ENCODE data around the gene WDR26.
"Not testable (repeated sequence)": the region's sequence is repeated elsewhere in the genome, so short reads cannot be mapped to it uniquely, and the experiment has no call there.

WDR26 gene

GRCh38 chr1:224481601-224482000, 47.0 kb upstream of the WDR26 start (continued):
- no peak for TF ChIP-seq ZNF565 (CRISPR knock-in tag; conservative IDR thresholded peaks at IDR 0.05; ENCODE audit: low read depth)
- TF ChIP-seq ZNF8 (CRISPR knock-in tag; IDR thresholded peaks at IDR 0.05): no peak
- no peak for TF ChIP-seq ISL1 (CRISPR knock-in tag; IDR thresholded peaks at IDR 0.05)

GRCh38 chr1:224480888-224481459, 46.4 kb upstream of the WDR26 start:
- not testable (repeated sequence) for ATAC-seq

- not testable (repeated sequence) for ATAC-seq
Measured at GRCh38 chr1:224480200-224480599, 45.6 kb upstream of the WDR26 start.

- no peak for ATAC-seq
- TF ChIP-seq GLIS3 (CRISPR knock-in tag; IDR thresholded peaks at IDR 0.05) (no peak), ZFP30 (CRISPR knock-in tag; IDR thresholded peaks at IDR 0.05) (no peak), PPARA (CRISPR knock-in tag; IDR thresholded peaks at IDR 0.05; ENCODE audit: borderline replicate concordance) (no peak), CREB5 (CRISPR knock-in tag; IDR thresholded peaks at IDR 0.05; ENCODE audit: low read depth) (no peak)
Measured at GRCh38 chr1:224472806-224473205, 38.2 kb upstream of the WDR26 start.

GRCh38 chr1:224466154-224466553, 31.6 kb upstream of the WDR26 start:
- no peak for ATAC-seq
- TF ChIP-seq POU6F1 (CRISPR knock-in tag; IDR thresholded peaks at IDR 0.05; ENCODE audit: borderline replicate concordance, low read depth) (no peak), ZNF8 (CRISPR knock-in tag; IDR thresholded peaks at IDR 0.05) (no peak), CREB5 (CRISPR knock-in tag; IDR thresholded peaks at IDR 0.05; ENCODE audit: low read depth) (no peak), ZFP3 (CRISPR knock-in tag; IDR thresholded peaks at IDR 0.05) (no peak), TOX (CRISPR knock-in tag; IDR thresholded peaks at IDR 0.05; ENCODE audit: borderline replicate concordance) (no peak), ZNF70 (CRISPR knock-in tag; IDR thresholded peaks at IDR 0.05) (no peak), ZFP30 (CRISPR knock-in tag; IDR thresholded peaks at IDR 0.05) (no peak), ARNTL (CRISPR knock-in tag; IDR thresholded peaks at IDR 0.05; ENCODE audit: borderline replicate concordance, low read depth) (no peak), PATZ1 (CRISPR knock-in tag; IDR thresholded peaks at IDR 0.05; ENCODE audit: borderline replicate concordance) (no peak), TSHZ2 (CRISPR knock-in tag; IDR thresholded peaks at IDR 0.05) (no peak), RARB (CRISPR knock-in tag; IDR thresholded peaks at IDR 0.05) (no peak), BACH2 (CRISPR knock-in tag; IDR thresholded peaks at IDR 0.05; ENCODE audit: borderline replicate concordance) (no peak)

All from SK-N-SH treated with all-trans-retinoic acid at 6 μM for 48 hours (cell line).